Mesenchymal stem cell (in vitro differentiated cells and primary cell): Measurements from ENCODE around the gene SPATA21.

ENCODE experiments used
- DNase-seq: peaks from one replicate; pipeline ENCODE4 v3.0.0-alpha.2; 2013
- H2AFZ ChIP-seq: one replicate; pipeline ENCODE4 v1.6.1; 2013; ENCODE audit warnings: low read depth, mild to moderate bottlenecking, control low read depth, inconsistent platforms, low read length, moderate library complexity
- H2AK5ac ChIP-seq: 2 replicates; pipeline ENCODE4 v1.6.1; 2013; ENCODE audit warnings: low read length, moderate library complexity, mild to moderate bottlenecking, inconsistent platforms; ENCODE audit not compliant: severe bottlenecking
- H2BK120ac ChIP-seq: one replicate; pipeline ENCODE4 v1.6.1; 2013; ENCODE audit warnings: low read depth, mild to moderate bottlenecking, inconsistent platforms, low read length, moderate library complexity
- H2BK12ac ChIP-seq, 2 experiments: one replicate each; pipeline ENCODE4 v1.6.1; 2013; ENCODE audit warnings: inconsistent platforms in 2 of 2, low read length in 2 of 2, mild to moderate bottlenecking in 2 of 2, moderate library complexity in 2 of 2, control low read depth in 1 of 2
- H2BK15ac ChIP-seq: one replicate; pipeline ENCODE4 v1.6.1; 2013; ENCODE audit warnings: mild to moderate bottlenecking, low read depth, inconsistent platforms; ENCODE audit not compliant: poor library complexity, severe bottlenecking
- H2BK5ac ChIP-seq: 2 replicates; pipeline ENCODE4 v1.6.1; 2013; ENCODE audit warnings: low read depth, mild to moderate bottlenecking, low read length, control low read depth, inconsistent platforms; ENCODE audit not compliant: poor library complexity, severe bottlenecking
- H3K14ac ChIP-seq, 2 experiments: one replicate each; pipeline ENCODE4 v1.6.1; 2013; ENCODE audit warnings: inconsistent platforms in 2 of 2, low read length in 2 of 2, control low read depth in 1 of 2, mild to moderate bottlenecking in 1 of 2, moderate library complexity in 1 of 2
- H3K18ac ChIP-seq, 2 experiments: one replicate each; pipeline ENCODE4 v1.6.1; 2013; ENCODE audit warnings: inconsistent platforms in 2 of 2, low read length in 2 of 2, control low read depth in 1 of 2, low read depth in 1 of 2, mild to moderate bottlenecking in 1 of 2
- H3K23ac ChIP-seq, 2 experiments: one replicate each; pipeline ENCODE4 v1.6.1; 2013; ENCODE audit warnings: inconsistent platforms in 2 of 2, low read length in 2 of 2, mild to moderate bottlenecking in 2 of 2, moderate library complexity in 2 of 2, control low read depth in 1 of 2
- H3K27ac ChIP-seq: 2 replicates; pipeline ENCODE4 v1.5.1; 2013; ENCODE audit warnings: mild to moderate bottlenecking, moderate library complexity, low read length, control low read depth, inconsistent platforms; ENCODE audit not compliant: poor library complexity, severe bottlenecking
- H3K27me3 ChIP-seq, 2 experiments: 2 replicates each; pipeline versions ENCODE4 v1.6.1 to v1.7.0; 2013; ENCODE audit warnings: low read length in 2 of 2, mild to moderate bottlenecking in 2 of 2, moderate library complexity in 2 of 2, control low read depth in 1 of 2, inconsistent platforms in 1 of 2; ENCODE audit not compliant: control insufficient read depth in 1 of 2, insufficient read depth in 1 of 2
- H3K36me3 ChIP-seq, 2 experiments: 2 replicates each; pipeline versions ENCODE4 v1.6.1 to v1.7.0; 2013; ENCODE audit warnings: low read length in 2 of 2, control low read depth in 1 of 2, inconsistent platforms in 1 of 2, low read depth in 1 of 2, mild to moderate bottlenecking in 1 of 2; ENCODE audit not compliant: insufficient read depth in 2 of 2, control insufficient read depth in 1 of 2
- H3K4ac ChIP-seq, 2 experiments: one replicate each; pipeline ENCODE4 v1.6.1; 2013; ENCODE audit warnings: inconsistent platforms in 2 of 2, low read length in 2 of 2, mild to moderate bottlenecking in 2 of 2, moderate library complexity in 2 of 2, control low read depth in 1 of 2, low read depth in 1 of 2
- H3K4me1 ChIP-seq: 2 replicates; pipeline ENCODE4 v1.6.1; 2013; ENCODE audit warnings: low read depth, low read length, control low read depth; ENCODE audit not compliant: control insufficient read depth, insufficient read depth
- H3K4me2 ChIP-seq: 2 replicates; pipeline ENCODE4 v1.6.1; 2013; ENCODE audit warnings: low read length, mild to moderate bottlenecking, inconsistent platforms; ENCODE audit not compliant: poor library complexity, severe bottlenecking
- H3K4me3 ChIP-seq, 2 experiments: 2 replicates each; pipeline versions ENCODE4 v1.5.1 to v1.7.0; 2013; ENCODE audit warnings: low read length in 2 of 2, mild to moderate bottlenecking in 2 of 2, control low read depth in 1 of 2, low read depth in 1 of 2; ENCODE audit not compliant: insufficient read depth in 1 of 2
- H3K79me1 ChIP-seq: replicated peaks from 2 replicates; pipeline ENCODE4 v1.6.1; 2013; ENCODE audit warnings: mild to moderate bottlenecking, control low read depth, low read length, inconsistent platforms; ENCODE audit not compliant: poor library complexity, severe bottlenecking
- H3K9ac ChIP-seq: 2 replicates; pipeline ENCODE4 v1.7.0; 2013; ENCODE audit warnings: mild to moderate bottlenecking, low read length, moderate library complexity
- H3K9me3 ChIP-seq: 2 replicates; pipeline ENCODE4 v1.7.0; 2013; ENCODE audit warnings: mild to moderate bottlenecking, low read length; ENCODE audit not compliant: control insufficient read depth
- H4K8ac ChIP-seq: one replicate; pipeline ENCODE4 v1.6.1; 2013; ENCODE audit warnings: inconsistent platforms, mild to moderate bottlenecking, low read length, moderate library complexity
- H4K91ac ChIP-seq: one replicate; pipeline ENCODE4 v1.6.1; 2013; ENCODE audit warnings: mild to moderate bottlenecking, low read length, inconsistent platforms
- WGBS: methylation state at CpG from one replicate; pipeline ENCODE4 v1.1.7; 2013; ENCODE audit warnings: mixed read lengths; 5-methylcytosine and 5-hydroxymethylcytosine counted together

The SPATA21 gene

DNA sequence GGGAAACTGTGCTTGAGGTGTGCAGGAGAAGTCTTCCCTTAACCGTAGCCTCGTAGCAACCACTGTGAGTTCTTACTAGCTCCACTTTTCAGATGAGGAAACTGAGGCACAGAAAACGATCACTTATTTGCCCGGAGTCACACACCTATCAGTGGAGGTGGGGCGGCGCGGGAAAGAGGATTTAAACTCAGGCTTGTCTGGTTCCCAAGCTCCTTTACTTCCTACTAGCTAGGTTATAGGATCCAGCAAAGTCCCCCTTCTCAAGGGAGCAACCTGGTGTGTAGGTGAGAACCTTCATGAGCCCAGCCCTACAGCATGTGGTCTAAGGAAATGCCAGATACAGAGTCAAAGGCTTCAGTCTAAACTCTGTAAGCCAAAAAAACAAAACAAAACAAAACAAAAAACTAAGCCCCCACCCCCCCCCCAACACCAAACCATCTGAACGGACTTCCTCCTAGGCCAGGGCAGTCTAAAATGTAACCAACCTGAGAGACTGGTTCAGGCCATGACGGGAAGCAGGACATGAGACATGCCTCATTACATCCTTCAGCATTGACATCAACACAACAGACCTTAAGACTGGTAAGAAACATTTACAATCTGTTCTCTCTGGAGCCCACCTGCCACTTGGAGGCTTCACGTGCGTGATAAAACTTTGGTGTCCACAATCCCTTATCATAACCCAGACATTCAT is 84.2 kb downstream of the SPATA21 start:
- peak overlapping the region; percentile 95 for H3K9ac ChIP-seq
- peak overlapping the region in 1 of 2 experiments; percentile 1 for H3K14ac ChIP-seq
- H3K4me2 ChIP-seq, result peak overlapping the region; percentile 75
- H3K27me3 ChIP-seq, result no peaks in the 10 kb centered on the region
- no peak for DNase-seq
- H2AFZ ChIP-seq, result peak overlapping the region; percentile 46
- H3K36me3 ChIP-seq, result no peaks in the 10 kb centered on the region
- H2BK12ac ChIP-seq, result peak overlapping the region in 1 of 2 experiments; percentile 61
- H2AK5ac ChIP-seq, result peak overlapping the region; percentile 14
- no peak overlapping the region for H3K23ac ChIP-seq
- H4K91ac ChIP-seq, result peak overlapping the region; percentile 94
- H3K27ac ChIP-seq, result peak overlapping the region; percentile 84
- peak overlapping the region; percentile 100 for H4K8ac ChIP-seq
- 50% methylated on average over 11 of the region's 11 CpGs for WGBS
- peak overlapping the region; percentile 76 to 94 for H3K18ac ChIP-seq
- H2BK15ac ChIP-seq, result no peak overlapping the region
- peak overlapping the region; percentile 48 to 99 for H3K4me3 ChIP-seq
- H3K4me1 ChIP-seq, result peaks cover 8% of the 10 kb centered on the region
- H3K9me3 ChIP-seq, result no peaks in the 10 kb centered on the region
- H3K79me1 ChIP-seq, result peaks cover 2% of the 10 kb centered on the region
- H2BK120ac ChIP-seq, result peak overlapping the region; percentile 86
- peak overlapping the region; percentile 45 to 88 for H3K4ac ChIP-seq
- H2BK5ac ChIP-seq, result peak overlapping the region; percentile 49

DNA sequence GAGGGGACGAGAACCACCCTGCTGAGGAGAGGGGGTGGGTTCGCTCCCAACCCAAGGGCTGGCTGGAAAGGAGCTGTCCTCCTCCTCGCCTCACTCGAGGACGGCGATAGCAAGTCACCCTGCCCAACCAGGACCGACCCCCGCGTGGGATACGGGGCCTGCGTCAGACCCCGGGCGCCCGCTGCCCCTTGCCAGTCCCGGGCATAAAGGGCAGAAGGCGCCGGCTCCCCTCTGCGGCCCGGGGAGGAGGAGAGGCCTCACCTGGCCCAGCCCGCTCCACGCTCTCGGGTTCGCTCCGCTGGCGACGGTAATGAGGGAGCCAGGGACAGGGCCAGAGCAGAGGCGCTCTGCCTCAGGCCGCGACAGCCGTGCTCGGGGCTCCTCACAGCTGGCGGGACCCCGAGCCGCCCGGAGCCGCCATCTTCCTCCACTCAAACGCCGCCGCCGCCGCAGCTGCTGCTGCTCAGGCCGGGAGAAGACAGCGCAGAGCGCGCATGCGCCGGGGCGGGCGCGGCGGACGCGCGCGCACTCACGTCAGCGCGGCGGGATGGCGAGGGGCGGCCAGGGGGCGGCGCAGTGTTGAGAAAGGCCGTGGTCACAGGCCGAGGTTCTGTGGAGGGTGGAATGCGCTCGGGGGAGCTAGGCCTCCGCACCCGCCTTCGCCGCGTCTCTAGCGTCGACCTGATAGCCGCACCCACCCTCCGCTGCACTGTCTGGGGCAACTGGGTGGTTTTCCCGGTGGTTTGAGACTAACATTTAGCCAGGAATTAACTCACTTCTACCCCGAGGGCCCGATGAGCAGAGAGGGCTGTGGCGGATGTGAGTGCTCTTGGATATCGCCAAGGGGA is 85.0 kb downstream of the SPATA21 start, which contains the start of gene FBXO42:
Gene FBXO42 (minus strand): TSS at position 487 of the 848 bp plus-strand sequence. CDS start 37,062 bp downstream, outside the sequence.
- Histone ChIP-seq H2BK5ac (peak within 1 kb of the TSS; percentile 49), H4K8ac (peak within 1 kb of the TSS; percentile 100), H2AK5ac (peak within 1 kb of the TSS; percentile 14), H3K4me2 (peak within 1 kb of the TSS; percentile 75), H3K4me1 (peaks cover 8% of the 10 kb centered on the region), H2AFZ (peak within 1 kb of the TSS; percentile 46), H3K23ac (peak within 1 kb of the TSS in 1 of 2 experiments; percentile 81), H4K91ac (peak within 1 kb of the TSS; percentile 94), H3K4me3 (peak within 1 kb of the TSS; percentile 85 to 99), H3K9ac (peak within 1 kb of the TSS; percentile 95), H3K79me1 (peaks cover 2% of the 10 kb centered on the region), H2BK15ac (no peak within 1 kb of the TSS), H3K27ac (peak within 1 kb of the TSS; percentile 84), H3K9me3 (no peaks in the 10 kb centered on the region), H3K14ac (peak within 1 kb of the TSS in 1 of 2 experiments; percentile 80), H3K36me3 (no peaks in the 10 kb centered on the region), H2BK120ac (peak within 1 kb of the TSS; percentile 86), H2BK12ac (peak within 1 kb of the TSS; percentile 23 to 61), H3K4ac (peak within 1 kb of the TSS; percentile 64 to 88), H3K18ac (peak within 1 kb of the TSS; percentile 86 to 96), H3K27me3 (no peaks in the 10 kb centered on the region)
- DNase-seq, result peak; percentile 91
- WGBS, result under 1% methylated on average over 67 of the region's 81 CpGs

DNA sequence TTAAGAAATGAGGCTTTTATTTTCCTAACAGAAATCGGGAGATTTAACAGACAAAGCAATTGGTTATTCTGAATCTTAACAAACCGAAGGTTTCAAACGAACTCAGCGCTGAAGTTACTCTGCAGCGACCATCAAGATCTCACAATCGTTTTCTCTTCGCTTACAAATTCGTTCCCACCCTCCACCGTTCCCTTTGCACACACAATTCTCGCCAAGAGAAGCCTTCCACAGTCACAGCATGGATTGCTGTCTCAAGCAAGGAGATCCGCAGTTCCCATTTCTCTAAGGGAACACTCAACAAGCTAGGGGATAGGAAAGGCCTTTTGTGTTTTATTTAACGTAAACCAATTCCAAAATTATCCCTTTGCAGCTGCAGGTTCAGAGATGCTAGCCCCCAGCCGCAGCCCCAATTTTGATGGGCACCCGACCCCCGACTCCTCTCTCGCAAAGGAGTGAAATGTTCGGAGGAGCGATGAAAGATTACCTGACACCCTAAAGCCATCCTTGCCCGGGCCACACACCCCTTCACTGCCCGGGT is 85.7 kb downstream of the SPATA21 start:
- no peaks in the 10 kb centered on the region for H3K9me3 ChIP-seq
- H3K18ac ChIP-seq, result peak overlapping the region; percentile 86 to 96
- peak; percentile 61 for DNase-seq
- H3K4me2 ChIP-seq, result peak overlapping the region; percentile 69
- no peaks in the 10 kb centered on the region for H3K36me3 ChIP-seq
- peak overlapping the region; percentile 73 for H3K27ac ChIP-seq
- H2BK15ac ChIP-seq, result no peak overlapping the region
- peak overlapping the region; percentile 85 to 99 for H3K4me3 ChIP-seq
- no peak overlapping the region for H2AK5ac ChIP-seq
- peak overlapping the region; percentile 85 for H4K91ac ChIP-seq
- 0% methylated on average over 19 of the region's 20 CpGs for WGBS
- no peak overlapping the region for H2AFZ ChIP-seq
- H3K27me3 ChIP-seq, result no peaks in the 10 kb centered on the region
- H3K23ac ChIP-seq, result no peak overlapping the region
- peak overlapping the region; percentile 8 for H2BK5ac ChIP-seq
- H3K4me1 ChIP-seq, result peaks cover 8% of the 10 kb centered on the region
- H3K14ac ChIP-seq, result peak overlapping the region in 1 of 2 experiments; percentile 80
- H3K4ac ChIP-seq, result peak overlapping the region; percentile 35 to 64
- H2BK120ac ChIP-seq, result peak overlapping the region; percentile 80
- H2BK12ac ChIP-seq, result no peak overlapping the region
- peak overlapping the region; percentile 87 for H4K8ac ChIP-seq
- H3K9ac ChIP-seq, result peak overlapping the region; percentile 95
- H3K79me1 ChIP-seq, result peaks cover 2% of the 10 kb centered on the region
